SK-N-MC (cell line): ENCODE results near the gene SIK2.

Experiments
- DNase-seq: peaks from one replicate; pipeline ENCODE4 v3.0.0-alpha.2; 2011; ENCODE audit warnings: low read depth, low spot score
- H3K27ac ChIP-seq: fragments of 200-600 bp; sonication (generic); 2 replicates; pipeline ENCODE4 v1.5.1; 2016; ENCODE audit warnings: mixed run types
- H3K36me3 ChIP-seq: fragments of 200-600 bp; sonication (generic); 2 replicates; pipeline ENCODE4 v1.6.1; 2017; ENCODE audit warnings: antibody characterized with exemption, low read length, mixed read lengths; ENCODE audit not compliant: insufficient read depth
- H3K4me3 ChIP-seq: fragments of 200-600 bp; sonication (generic); 2 replicates; pipeline ENCODE4 v1.5.1; 2016
- H3K9ac ChIP-seq: fragments of 200-600 bp; sonication (generic); 2 replicates; pipeline ENCODE4 v1.8.0; 2017; ENCODE audit warnings: mixed run types, mixed read lengths; ENCODE audit not compliant: insufficient read length
- H3K9me3 ChIP-seq: fragments of 200-600 bp; sonication (generic); 2 replicates; pipeline ENCODE4 v1.6.1; 2017; ENCODE audit warnings: low read depth, mild to moderate bottlenecking, antibody characterized with exemption, low read length, moderate library complexity, mixed read lengths
- EZH2 ChIP-seq: fragments of 200-600 bp; sonication (generic); IDR thresholded peaks from one replicate; pipeline ENCODE4 v1.6.1; 2017; ENCODE audit warnings: antibody characterized with exemption
- FOXP2 ChIP-seq: optimal IDR thresholded peaks from 2 replicates; pipeline ENCODE3; 2011; ENCODE audit warnings: mild to moderate bottlenecking, moderate library complexity; ENCODE audit not compliant: insufficient read depth; ENCODE audit errors: extremely low read length, control extremely low read depth
- POLR2AphosphoS5 ChIP-seq: IDR thresholded peaks from 2 replicates; pipeline ENCODE4 v1.6.1; 2012; ENCODE audit warnings: mild to moderate bottlenecking, low read depth, low read length, borderline replicate concordance

The SIK2 gene

DNA sequence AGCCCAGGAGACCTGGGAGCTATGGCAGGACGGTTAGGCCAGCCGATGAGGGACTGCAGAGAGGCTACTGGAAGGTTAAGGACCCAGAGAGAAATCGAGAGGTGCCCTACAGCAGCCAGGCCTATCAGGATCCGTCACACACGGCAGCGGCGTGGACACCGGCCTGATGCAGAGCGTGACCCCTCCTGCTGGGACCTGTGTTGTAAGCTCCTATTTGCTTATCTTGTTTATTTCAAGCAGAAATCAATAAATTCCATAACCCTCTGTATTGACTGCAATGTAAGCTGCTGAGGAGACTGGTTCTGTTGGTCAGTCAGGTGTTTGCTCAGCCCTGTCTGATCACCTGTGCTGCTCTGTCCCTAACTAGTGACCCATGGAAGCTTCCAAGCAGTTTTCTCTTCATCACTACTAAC, 124.1 kb downstream of the SIK2 start:
- no peak for TF ChIP-seq EZH2
- TF ChIP-seq POLR2AphosphoS5: no peak
- TF ChIP-seq FOXP2: no peak
- Histone ChIP-seq H3K36me3 (peaks cover 36% of the 10 kb centered on the region), H3K4me3 (no peak overlapping the region), H3K9me3 (no peaks in the 10 kb centered on the region), H3K27ac (no peak overlapping the region), H3K9ac (no peak overlapping the region)
- no peak for DNase-seq

GRCh38 chr11:111727431-111727830, 125.2 kb downstream of the SIK2 start:
- Histone ChIP-seq H3K36me3 (peaks cover 25% of the 10 kb centered on the region), H3K4me3 (no peak overlapping the region), H3K9me3 (no peaks in the 10 kb centered on the region), H3K27ac (no peak overlapping the region), H3K9ac (no peak overlapping the region)
- no peak for DNase-seq
- TF ChIP-seq POLR2AphosphoS5 (no peak), EZH2 (no peak), FOXP2 (no peak)

DNA sequence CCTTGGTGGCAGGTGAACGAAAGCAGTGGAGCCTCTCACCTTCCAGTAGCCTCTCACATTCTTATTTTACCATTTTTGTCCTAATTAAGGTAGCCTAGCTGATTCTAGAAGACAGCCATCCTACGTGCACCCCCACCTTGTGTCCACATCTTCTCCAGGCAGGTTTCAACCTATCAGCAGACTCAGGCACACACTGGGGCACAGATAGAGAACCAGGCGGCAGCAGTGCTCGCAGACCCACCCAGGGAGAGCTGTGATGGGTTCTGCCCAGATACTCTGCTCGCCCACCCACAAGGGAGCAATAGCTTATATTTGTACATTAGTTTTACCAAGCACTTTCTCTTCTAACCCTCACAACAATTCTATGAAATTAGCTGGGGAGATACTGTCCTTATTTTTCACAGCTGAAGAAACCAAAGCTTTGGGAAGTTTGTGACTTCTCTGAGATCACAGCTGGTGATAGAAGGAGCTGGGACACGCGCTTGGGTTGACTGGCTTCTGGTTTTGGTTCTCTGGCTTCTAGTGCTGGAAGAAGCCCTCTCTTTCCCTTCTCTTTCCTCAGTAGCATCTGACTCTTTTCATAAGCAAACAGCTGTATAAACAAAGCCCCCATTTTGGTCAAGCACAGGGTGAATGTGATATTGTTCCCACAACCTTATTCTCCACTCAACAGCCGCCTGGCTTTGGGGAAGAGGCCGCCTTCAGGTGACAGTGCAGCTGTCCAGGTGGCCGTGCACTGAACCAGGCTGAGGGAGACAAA, 127.0 kb downstream of the SIK2 start:
- no peak for TF ChIP-seq FOXP2
- TF ChIP-seq POLR2AphosphoS5: no peak
- TF ChIP-seq EZH2: no peak
- Histone ChIP-seq H3K9me3 (no peaks in the 10 kb centered on the region), H3K9ac (no peak overlapping the region), H3K36me3 (peaks cover 12% of the 10 kb centered on the region), H3K27ac (no peak overlapping the region), H3K4me3 (no peak overlapping the region)
- DNase-seq: no peak

- peaks cover 6% of the 10 kb centered on the region for H3K36me3 ChIP-seq
- H3K9ac ChIP-seq: peak overlapping the region; percentile 32
- TF ChIP-seq POLR2AphosphoS5 (no peak), FOXP2 (no peak), EZH2 (no peak)
- no peak overlapping the region for H3K4me3 ChIP-seq
- no peaks in the 10 kb centered on the region for H3K9me3 ChIP-seq
- DNase-seq: no peak
- 0 out of 2 replicates have a peak overlapping the region, but pooled peaks have one; percentile 4 for H3K27ac ChIP-seq
Measured at GRCh38 chr11:111729831-111730311, 127.6 kb downstream of the SIK2 start.

DNA sequence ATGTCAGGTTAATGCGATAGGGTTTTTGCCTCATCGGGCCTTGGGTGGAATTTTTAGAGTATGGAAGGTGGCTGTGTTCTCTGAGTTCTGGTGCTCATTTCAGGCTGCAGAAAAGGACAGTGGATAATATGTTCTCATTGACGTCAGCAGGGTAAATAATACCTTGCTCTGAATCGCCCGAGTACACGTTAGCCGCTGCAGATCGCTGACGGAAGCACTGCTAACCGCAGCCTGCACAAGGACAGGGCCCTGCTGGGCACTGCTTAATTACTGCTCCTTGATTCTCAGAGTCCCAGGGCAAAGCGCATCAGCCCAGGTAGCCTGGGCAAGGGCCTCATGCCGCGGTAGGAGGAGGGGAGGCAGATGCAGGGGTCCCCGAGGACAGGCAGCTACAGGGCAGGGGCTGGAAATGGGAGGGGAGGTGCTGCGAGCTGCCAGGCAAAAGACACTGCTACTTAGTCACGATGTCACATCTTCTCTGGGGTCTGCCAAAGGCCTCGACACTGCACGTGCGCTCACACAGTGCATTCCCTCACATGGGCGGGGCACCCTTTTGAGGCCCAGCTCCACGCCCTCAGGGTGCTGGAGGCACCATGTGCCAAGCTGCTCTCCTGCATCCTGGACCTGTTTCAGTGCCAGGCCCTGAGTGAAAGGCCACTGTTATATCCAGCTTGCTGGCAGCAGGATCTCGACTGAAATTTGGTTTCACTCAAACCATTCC, 128.8 kb downstream of the SIK2 start:
- no peaks in the 10 kb centered on the region; the same call in 1 of the 2 replicates for H3K36me3 ChIP-seq
- DNase-seq: no peak
- H3K27ac ChIP-seq: no peak overlapping the region
- TF ChIP-seq EZH2 (no peak), FOXP2 (no peak), POLR2AphosphoS5 (no peak)
- H3K4me3 ChIP-seq: no peak overlapping the region
- H3K9ac ChIP-seq: no peak overlapping the region
- no peaks in the 10 kb centered on the region for H3K9me3 ChIP-seq

DNA sequence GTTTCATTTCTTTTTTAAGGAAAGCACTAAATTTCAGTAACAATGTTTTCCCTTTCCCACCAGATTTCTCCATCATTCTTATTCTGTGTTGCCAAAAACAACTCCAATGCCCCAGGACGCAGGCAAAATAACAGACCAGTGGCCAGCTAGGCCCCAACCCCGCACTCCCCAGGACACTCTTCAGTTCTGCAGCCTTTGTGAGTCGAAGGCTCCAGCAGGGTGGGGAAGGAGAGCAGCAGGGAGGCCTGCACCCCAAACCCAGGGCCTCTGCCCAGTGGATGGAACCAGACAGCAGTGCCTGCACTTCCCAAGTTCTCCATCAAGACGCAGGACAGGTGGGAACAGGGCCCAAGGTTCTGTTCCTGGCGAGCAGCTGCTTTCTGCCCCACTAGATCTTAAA, 129.6 kb downstream of the SIK2 start:
- Histone ChIP-seq H3K4me3 (no peak overlapping the region), H3K9ac (no peak overlapping the region), H3K9me3 (no peaks in the 10 kb centered on the region), H3K27ac (0 out of 2 replicates have a peak overlapping the region, but pooled peaks have one; percentile 19), H3K36me3 (no peaks in the 10 kb centered on the region)
- TF ChIP-seq FOXP2 (no peak), POLR2AphosphoS5 (no peak), EZH2 (no peak)
- no peak for DNase-seq

GRCh38 chr11:111733016-111733415, 130.8 kb downstream of the SIK2 start:
- Histone ChIP-seq H3K9ac (no peak overlapping the region), H3K27ac (no peak overlapping the region), H3K36me3 (no peaks in the 10 kb centered on the region), H3K9me3 (no peaks in the 10 kb centered on the region), H3K4me3 (no peak overlapping the region)
- TF ChIP-seq EZH2 (no peak), POLR2AphosphoS5 (no peak), FOXP2 (no peak)
- no peak for DNase-seq

GRCh38 chr11:111733611-111734088, 131.4 kb downstream of the SIK2 start:
- Histone ChIP-seq H3K9me3 (no peaks in the 10 kb centered on the region), H3K9ac (no peak overlapping the region), H3K36me3 (0 out of 2 replicates have a peak, but pooled peaks cover 3% of the 10 kb centered on the region), H3K4me3 (no peak overlapping the region), H3K27ac (no peak overlapping the region)
- DNase-seq: no peak
- TF ChIP-seq FOXP2 (no peak), EZH2 (no peak), POLR2AphosphoS5 (no peak)
